ENCODE measurements around the gene NF2.

NF2 gene

DNA sequence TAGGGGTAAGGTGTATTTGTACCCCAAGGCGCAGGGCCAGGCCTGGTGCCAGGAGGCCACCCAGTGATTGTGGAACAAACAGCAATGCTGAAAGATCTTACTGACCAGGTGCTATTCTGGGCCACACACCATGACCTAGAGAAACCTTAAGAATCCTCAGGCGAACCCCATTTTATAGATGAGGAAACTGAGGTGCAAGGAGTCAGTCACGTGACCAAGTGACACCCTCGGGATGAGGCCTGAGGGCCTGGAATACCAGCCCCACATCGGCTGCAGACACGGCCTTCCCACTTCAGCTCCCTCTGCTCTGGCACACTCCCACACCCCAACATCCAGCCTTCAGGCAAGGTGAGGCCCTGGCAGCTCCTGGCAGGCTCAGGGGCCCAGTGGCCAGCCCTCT is 129.4 kb downstream of the NF2 start:
- TF ChIP-seq, protein P1, sequence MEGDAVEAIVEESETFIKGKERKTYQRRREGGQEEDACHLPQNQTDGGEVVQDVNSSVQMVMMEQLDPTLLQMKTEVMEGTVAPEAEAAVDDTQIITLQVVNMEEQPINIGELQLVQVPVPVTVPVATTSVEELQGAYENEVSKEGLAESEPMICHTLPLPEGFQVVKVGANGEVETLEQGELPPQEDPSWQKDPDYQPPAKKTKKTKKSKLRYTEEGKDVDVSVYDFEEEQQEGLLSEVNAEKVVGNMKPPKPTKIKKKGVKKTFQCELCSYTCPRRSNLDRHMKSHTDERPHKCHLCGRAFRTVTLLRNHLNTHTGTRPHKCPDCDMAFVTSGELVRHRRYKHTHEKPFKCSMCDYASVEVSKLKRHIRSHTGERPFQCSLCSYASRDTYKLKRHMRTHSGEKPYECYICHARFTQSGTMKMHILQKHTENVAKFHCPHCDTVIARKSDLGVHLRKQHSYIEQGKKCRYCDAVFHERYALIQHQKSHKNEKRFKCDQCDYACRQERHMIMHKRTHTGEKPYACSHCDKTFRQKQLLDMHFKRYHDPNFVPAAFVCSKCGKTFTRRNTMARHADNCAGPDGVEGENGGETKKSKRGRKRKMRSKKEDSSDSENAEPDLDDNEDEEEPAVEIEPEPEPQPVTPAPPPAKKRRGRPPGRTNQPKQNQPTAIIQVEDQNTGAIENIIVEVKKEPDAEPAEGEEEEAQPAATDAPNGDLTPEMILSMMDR (IDR thresholded peaks at IDR 0.05; ENCODE audit: low read depth, low read length) = no peak
- DNase-seq (ENCODE audit: extremely low read depth, low read depth) = no peak

DNA sequence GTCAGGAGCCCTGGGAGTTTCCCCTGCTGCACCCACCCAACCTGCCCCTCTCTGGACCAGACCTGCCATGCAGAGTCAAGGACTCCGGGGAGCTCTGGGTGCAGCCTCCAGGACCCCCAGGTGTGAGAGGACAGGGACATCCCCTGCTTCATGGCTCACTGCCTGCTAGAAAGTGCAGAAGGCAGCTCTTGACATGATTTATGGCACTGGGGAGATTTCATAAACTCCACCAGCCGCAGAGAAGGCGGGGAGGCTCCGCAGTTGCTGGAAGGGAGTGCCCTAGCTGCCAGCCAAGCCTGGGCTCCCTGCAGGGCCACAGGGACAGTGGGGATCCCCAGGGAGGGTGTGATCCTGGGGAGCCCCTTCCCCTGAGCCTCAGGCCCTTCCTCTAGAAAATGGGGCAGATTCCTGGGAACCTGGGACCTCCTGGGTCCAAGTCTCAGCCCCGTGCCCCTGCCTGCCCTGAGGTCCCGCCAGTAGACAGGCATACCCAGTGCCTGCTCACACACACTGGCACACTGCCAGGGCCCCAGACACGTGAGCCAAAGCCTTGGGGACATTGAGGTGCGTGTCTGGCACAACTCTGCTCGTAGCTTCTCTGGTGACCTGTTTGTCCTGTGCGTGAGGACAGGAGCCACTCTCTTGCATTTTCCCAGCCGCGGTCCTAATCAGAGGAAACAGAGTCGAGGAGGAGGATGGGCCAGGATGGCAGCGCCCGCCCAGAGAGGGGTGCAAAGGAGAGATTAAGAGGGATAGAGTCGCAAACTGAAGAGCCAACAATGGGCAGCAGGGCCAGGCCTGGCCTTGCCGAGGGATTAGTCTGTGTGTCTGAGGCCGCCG is 130.1 kb downstream of the NF2 start:
- DNase-seq (ENCODE audit: extremely low read depth, low read depth) = no peak
- TF ChIP-seq, protein P1 (IDR thresholded peaks at IDR 0.05; ENCODE audit: low read depth, low read length) = no peak

DNA sequence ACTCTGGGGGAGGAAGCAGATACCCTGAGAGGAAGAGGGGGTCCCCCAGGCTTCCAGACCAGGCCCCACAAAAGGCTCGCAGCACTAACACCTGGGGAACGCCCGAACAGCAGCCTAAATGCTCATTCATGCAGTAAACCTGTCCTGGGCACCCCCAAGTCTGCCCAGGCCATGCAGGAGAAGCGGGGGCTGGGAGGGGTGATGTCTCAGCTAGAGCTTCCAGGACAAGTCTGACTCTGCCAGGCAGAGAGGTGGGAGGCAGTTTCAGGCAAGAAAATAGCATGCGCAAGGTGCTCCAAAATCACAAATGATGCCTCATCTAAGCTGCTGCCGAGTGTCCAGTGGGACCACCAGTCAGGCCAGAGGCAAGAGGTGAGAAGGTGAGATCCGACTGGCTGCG is 131.0 kb downstream of the NF2 start:
- DNase-seq (ENCODE audit: extremely low read depth, low read depth) = no peak
- TF ChIP-seq, protein P1 (IDR thresholded peaks at IDR 0.05; ENCODE audit: low read depth, low read length) = no peak

DNA sequence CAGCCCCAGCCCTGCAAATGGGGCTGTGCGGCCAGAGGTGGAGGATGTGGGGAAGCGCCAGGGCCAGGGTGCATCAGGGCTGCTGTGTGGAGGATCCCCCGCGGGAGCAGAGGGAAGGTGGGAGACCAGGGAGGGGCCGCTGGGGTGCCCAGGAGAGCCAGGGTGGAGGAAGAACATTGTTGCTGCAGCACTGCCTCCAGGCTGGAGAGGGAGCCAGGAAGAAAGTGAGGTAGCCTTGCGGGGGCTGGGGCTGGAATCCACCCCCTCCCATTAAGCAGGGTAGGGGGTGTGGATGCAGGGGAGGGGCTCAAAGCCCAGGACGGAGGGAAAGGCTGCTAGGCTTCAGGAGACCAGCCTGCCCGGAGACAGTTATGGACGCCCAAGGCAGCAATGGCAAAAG is 131.4 kb downstream of the NF2 start:
- TF ChIP-seq, protein P1 (IDR thresholded peaks at IDR 0.05; ENCODE audit: low read depth, low read length) = no peak
- no peak for DNase-seq (ENCODE audit: extremely low read depth, low read depth)

DNA sequence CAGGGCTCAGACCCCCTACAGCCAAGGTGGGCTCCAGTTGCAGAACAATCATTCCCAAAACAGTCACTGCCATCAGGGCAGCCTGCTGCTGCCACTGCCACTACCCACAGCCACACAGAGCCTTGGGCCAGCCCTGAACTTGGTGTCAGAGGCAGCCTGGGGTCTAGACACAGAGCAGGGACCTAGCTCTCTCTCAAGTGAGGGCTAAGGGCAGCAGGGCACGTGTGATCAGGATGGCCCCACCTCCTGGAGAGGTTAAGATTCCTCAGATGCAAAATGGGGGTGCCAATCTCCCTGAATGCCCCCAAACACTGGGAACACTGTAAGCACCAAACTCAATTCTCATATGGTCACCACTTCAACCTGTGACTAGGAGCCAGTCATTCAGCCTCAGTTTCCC is 132.0 kb downstream of the NF2 start:
- DNase-seq (ENCODE audit: extremely low read depth, low read depth) = no peak
- TF ChIP-seq, protein P1 (IDR thresholded peaks at IDR 0.05; ENCODE audit: low read depth, low read length) = no peak

DNA sequence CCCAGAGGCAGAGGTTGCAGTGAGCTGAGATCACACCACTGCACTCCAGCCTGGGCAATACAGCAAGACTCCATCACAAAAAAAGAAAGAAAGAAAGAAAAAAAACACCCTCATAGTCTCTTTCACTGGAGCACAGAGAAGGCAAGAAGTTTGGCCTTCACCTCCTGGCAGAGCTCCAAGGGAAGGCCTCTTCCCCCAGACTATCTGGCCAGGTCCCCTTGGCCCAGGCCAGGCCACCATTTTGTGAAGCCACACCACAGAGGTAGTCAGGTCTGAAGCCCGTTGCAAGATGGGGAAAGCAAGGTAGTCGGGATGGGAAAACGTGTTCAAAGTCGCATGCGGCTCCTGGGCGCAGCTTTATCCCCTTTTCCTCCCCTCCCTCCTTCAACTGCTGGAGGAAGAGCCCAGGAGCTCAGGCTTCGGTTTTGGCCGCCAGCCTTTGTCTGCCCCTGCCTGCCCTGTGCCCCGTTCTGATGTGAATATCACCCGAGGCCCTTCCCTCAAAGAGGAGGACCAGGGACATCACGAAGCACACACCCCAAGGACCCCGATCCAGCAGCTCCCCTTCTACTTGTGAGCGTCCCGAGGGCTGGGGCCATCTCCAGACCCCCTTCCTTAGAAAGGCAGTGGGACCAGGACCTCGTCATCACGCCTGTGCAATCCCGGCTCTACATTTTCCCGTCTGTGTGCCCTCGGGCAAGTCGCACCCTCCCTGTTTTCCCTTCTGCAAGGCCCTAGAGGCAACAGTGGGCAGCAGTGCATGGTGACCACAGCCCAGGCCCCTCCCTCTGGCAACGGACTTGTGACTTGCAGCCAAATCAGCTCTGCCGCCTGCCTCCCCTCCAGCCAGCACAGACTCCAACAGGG is 134.1 kb downstream of the NF2 start:
- no peak for DNase-seq (ENCODE audit: extremely low read depth, low read depth)
- TF ChIP-seq, protein P1 (IDR thresholded peaks at IDR 0.05; ENCODE audit: low read depth, low read length) = no peak

All from AG09319 (cell line).